ENCODE data around the gene SPDYE1.
"Not testable (repeated sequence)": the region's sequence is repeated elsewhere in the genome, so short reads cannot be mapped to it uniquely, and the experiment has no call there.

Gene SPDYE1

DNA sequence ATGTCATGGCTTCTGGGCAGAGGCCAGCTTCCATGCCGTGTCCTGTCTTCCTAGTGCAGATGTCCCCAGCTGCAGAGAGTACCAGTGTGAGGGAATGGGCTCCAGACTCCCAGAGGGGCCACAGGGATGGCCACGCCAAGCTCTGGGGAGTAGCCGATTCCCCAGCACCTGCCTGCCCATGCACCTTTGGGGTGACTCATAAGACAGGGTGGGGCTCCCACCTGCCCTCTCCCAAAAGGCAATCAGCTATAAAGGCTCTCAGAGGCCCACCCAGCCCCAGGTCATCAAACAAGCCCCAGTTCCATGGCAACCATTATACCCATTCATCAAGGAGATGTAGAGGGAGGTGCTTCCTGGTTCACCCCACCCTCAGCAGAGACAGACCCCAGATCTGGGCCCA lies at the start of gene SPDYE1:
Gene SPDYE1 (plus strand): TSS at position 366 of the 400 bp plus-strand sequence. CDS start 2,053 bp downstream, outside the sequence.
- not testable (repeated sequence) for DNase-seq

DNA sequence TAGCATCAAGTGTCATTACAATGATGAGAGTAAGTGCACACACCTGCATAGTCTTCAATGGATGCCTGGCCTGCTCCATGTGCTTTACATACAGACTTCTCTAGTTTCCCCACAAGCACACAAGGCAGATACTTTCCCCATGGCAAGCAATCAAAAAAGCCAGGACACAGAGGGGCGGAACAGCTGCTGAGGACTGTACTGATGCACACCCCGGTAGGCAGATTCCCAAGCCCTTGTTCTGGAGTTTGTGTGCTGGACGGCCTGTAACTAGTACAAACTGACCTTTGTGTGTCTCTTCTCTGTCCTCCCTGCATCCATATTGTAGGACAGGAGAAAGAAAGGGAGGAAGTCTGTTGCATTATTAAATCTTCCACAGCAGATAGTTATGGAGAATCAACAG lies 45.7 kb upstream of the SPDYE1 start:
- DNase-seq, result no peak

GRCh38 chr7:43953071-43953470 lies 44.6 kb upstream of the SPDYE1 start:
- no peak for DNase-seq

DNA sequence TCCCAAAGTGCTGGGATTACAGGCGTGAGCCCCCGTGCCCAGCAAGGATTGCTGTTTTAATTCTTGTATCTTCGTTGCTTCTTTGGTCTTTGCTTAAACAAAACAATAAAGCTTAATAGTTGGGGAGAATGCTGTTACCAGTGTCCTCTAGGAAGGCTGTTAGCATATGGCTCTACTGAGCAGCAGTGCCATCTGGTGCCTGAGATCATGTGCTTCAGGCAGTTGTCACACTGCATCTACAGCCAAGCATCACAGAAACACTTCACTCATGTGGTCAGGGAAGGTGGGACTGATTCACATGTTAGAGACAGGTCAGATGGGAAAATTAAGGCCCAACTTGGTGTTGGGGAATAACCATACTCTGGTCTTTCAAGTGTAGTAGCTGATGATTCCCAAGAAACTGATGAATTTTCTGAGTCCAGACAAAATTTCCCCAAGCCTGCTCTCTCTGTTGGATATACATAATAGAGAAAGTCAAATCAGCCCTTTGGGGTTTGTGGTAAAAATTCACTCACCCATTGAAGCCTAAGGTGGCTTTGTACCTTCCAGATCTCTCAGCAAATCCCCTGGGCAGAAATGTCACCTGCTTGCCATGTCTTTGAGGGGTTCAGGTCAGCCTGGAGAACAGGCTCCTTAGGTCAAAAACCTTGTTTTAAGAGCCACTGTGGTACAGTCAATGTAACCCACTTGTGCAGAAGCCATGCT lies 43.0 kb upstream of the SPDYE1 start:
- DNase-seq, result no peak

- no peak for DNase-seq
Observed at GRCh38 chr7:43956027-43956426, 41.7 kb upstream of the SPDYE1 start.

DNA sequence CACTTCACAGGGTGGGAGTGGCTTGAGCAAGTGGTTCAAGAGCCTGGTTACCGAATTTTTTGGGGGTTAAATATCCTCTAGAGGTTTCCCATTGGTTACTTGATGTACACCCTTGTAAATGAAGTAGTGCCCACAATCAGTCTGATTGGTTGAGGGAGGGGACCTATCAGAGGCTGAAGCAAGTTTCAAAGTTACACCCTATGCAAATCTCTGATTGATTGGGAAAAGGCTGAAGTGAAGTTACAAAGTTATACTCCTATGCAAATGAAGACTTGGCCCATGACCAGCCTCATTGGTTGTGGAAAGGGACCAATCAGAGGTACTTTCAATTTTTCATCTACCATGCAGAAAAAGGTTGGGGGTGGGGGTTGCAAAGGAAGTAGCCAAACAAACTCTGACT lies 36.8 kb upstream of the SPDYE1 start:
- no peak for DNase-seq

GRCh38 chr7:43966392-43966791 lies 31.3 kb upstream of the SPDYE1 start:
- not testable (repeated sequence) for DNase-seq

GRCh38 chr7:43968172-43969040 lies 29.3 kb upstream of the SPDYE1 start:
- DNase-seq, result not testable (repeated sequence)

GRCh38 chr7:43969586-43969985 lies 28.1 kb upstream of the SPDYE1 start:
- not testable (repeated sequence) for DNase-seq

GRCh38 chr7:43970698-43971097 lies 27.0 kb upstream of the SPDYE1 start:
- not testable (repeated sequence) for DNase-seq

DNA sequence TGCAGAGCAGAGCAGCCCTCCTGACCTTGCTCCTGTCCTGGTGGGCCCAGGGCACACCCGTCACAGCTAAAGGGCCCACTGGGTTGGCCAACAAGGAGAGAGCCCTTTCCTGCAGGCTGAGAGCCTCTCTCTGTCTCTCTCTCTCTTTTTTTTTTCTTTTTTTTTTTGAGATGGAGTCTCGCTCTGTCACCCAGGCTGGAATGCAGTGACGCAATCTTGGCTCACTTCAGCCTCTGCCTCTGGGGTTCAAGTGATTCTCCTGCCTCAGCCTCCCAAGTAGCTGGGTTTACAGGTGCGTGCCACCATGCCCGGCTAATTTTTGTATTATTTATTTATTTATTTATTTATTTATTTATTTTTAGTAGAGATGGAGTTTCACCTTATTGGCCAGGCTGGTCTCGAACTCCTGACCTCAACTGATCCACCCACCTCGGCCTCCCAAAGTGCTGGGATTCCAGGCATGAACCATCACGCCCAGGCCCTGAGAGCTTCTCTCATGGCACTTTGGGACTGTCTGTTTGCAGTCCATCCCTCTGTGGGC lies 23.6 kb upstream of the SPDYE1 start:
- not testable (repeated sequence) for DNase-seq

DNA sequence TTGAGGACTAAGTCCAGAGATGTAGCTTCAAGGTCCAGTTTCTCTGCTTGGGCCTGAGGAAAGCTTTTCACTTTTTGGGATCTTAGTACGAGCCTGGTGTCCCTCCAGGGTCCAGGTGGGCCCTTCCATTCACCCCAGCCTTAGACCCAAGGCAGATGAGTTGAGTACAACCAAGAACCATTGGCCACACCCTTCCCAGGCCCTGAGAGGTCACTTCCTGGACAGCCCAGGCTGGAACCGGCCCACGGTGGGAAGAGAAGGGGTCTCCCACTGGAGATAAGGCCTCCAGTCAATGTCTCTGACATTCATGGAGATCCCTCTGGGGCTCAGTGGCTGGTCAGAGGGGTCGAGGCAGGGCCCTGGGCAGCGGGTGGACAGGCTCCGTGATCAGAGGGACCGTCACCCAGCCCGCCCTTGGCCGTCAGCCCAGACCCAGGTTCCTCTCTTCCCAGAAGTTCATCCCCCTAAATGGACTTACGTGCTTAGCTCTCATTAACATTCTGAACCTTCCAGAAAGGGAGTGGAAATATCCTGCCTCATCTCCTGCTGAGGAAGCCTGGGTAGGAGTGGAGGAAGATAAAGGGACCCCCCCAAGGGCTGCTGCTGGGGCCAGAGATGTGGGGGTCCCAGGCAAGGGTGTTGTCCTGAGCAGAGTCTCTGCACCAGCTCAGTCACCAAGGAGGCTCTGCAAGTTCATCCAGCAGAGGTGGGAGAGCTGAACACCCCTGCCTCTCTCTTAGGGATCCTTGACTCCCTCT lies 22.8 kb upstream of the SPDYE1 start:
- DNase-seq, result not testable (repeated sequence)

DNA sequence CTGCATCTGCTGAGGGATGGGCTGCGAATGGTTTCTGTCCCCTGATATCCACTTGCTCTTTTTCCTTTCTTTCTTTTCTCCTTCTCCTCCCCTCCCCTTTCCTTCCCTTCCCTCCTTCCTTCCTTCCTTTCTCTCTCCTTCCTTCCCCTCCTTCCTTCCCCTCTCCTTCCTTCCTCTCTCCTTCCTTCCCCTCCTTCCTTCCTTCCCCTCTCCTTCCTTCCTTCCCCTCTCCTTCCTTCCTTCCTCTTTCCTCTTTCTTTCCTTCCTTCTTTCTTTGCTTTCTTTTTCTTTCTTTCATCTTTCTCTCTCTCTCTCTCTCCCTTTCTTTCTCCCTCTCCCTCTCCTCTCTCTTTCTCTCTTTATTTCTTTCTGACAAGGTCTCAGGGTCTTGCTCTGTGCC lies 20.2 kb upstream of the SPDYE1 start:
- no peak for DNase-seq

- not testable (repeated sequence) for DNase-seq
Observed at GRCh38 chr7:43978102-43978501, 19.6 kb upstream of the SPDYE1 start.

GRCh38 chr7:43982848-43983247 lies 14.8 kb upstream of the SPDYE1 start:
- DNase-seq, result not testable (repeated sequence)

DNA sequence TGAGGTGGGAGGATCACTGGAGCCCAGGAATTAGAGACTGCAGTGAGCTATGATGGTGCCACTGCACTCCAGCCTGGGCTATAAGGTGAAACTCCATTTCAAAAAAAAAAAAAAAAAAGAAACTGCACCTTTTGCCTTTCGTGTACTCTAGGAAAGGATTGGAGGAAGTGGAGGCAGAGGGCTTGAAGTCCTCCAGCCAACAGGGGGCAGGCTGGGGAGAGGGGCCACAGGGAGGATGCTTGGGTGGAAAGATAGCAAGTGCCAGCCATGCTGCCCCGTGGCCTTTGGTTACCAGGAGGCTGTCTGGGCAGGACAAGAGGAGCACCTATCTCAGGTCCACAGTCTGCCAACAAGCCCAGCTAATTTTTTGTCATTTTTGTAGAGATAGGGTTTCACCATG lies 14.0 kb upstream of the SPDYE1 start:
- not testable (repeated sequence) for DNase-seq

DNA sequence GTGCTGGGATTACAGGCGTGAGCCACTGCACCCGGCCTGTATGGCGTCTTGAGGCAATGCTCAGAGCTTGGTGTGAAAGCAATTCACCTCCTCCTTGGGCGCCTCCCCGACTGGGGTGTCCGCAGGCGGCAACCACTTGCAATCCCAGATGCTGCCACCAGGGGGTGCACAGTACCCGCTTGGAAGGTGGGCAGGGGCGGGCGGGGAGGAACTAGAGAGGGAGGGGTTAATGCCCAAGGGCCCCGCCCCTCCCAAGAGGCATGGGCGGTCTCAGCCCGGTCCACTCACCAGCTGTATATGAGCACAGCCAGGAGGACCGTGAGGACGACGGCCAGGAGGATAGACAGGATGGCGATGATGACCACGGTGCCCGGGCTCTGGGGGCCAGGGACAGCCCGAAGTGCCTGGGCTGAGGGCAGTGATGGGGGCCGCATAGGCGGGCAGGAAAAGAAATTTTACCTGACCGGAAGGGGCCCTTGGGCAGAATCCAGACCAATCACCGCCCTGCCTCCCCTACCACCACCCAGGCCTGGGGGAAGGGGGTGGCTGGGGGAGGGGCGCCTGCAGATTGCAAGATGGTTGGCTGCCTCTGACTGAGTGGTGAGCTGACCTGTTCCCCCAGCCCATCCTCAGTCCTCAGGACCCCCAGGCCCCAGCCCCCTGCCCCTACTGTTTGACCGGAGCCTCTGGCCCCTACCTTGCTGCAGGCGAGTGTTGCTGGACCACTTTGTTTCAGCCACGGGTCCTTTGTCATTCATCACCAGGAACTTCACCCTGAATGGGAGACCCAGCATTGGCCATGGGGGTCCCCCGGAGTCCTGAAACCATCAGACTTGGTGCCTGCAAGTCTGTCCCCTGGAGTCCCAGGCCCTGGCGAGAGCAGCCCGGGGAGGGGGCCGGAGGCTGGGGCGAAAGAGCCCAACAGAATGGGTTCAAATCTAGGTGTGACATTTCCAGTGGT lies 11.5 kb upstream of the SPDYE1 start:
- not testable (repeated sequence) for DNase-seq

DNA sequence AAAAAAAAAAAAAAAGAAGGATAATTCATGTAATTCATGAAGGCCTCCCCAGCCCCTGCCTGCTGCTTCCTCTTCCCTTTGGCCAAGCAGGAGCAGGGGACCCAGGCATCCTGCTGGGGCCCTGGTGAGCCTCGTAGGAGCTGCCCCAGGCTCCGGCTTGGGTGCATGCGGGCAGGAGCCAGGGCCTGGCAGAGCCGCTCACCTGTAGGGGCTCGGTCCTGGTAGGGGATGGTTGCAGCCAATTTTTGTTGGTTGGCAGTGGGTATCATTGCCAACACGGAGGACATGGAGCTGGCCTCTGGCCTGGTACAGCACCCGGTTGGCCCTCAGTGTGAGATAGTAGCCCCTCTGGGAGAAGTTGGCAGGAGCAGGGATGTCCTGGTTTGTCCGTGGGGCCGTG lies 10.2 kb upstream of the SPDYE1 start:
- DNase-seq, result not testable (repeated sequence)

- not testable (repeated sequence) for DNase-seq
Observed at GRCh38 chr7:43990011-43990585, 7.6 kb upstream of the SPDYE1 start.

- DNase-seq, result not testable (repeated sequence)
Observed at GRCh38 chr7:43990829-43991228, 6.9 kb upstream of the SPDYE1 start.

DNA sequence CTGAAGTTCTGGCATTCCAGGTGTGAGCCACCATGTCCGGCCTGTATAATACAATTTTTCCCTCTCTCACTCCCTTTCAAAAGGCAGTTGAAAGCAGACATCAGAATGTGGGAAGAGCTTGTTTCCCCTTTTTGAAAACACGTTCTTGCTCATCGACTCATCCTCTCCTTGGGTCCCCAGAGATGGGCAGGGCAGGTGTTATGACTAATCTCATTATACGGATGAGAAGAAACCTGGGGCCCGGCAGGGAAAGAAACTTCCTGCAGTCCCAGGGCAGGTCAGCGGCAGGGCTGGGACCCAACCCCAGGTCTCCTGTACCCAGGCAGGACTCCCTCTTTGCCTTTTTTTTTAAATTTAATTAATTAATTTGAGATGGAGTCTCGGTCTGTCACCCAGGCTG lies 4.8 kb upstream of the SPDYE1 start:
- not testable (repeated sequence) for DNase-seq

Measured in KG1 (cell line).